ENCODE results near the gene PRSS22.
A peak's percentile ranks its signal among the peaks of the same experiment; 100 is the strongest.

Gene PRSS22

GRCh38 chr16:2840914-2841313 is 17.1 kb downstream of the PRSS22 start:
- no peaks in the 10 kb centered on the region for H3K36me3 ChIP-seq (ENCODE audit: insufficient read depth, low read length)
- ATAC-seq (ENCODE audit: insufficient read depth, low read depth) (no peak), DNase-seq (no peak)
- H3K4me2 ChIP-seq (ENCODE audit: insufficient read depth, low read length) = no peak overlapping the region
- H3K27ac ChIP-seq (ENCODE audit: low read length) = no peak overlapping the region
- H3K79me2 ChIP-seq (ENCODE audit: insufficient read depth, low read length) = no peaks in the 10 kb centered on the region
- H3K4me1 ChIP-seq (ENCODE audit: insufficient read depth, low read length) = no peaks in the 10 kb centered on the region
- no peaks in the 10 kb centered on the region for H3K27me3 ChIP-seq (ENCODE audit: insufficient read depth, low read length, poor library complexity)
- H4K20me1 ChIP-seq (ENCODE audit: insufficient read depth, low read length) = no peaks in the 10 kb centered on the region
- H2AFZ ChIP-seq (ENCODE audit: low read depth, low read length) = no peak overlapping the region
- H3K4me3 ChIP-seq (ENCODE audit: low read depth in 1 of 2, low read length in 2 of 2) = no peak overlapping the region
- no peak for TF ChIP-seq CTCF (IDR thresholded peaks at IDR 0.05; ENCODE audit: borderline replicate concordance, extremely low read depth, low read length, poor library complexity, severe bottlenecking)
- H3K9me3 ChIP-seq (ENCODE audit: insufficient read depth, low read length, severe bottlenecking) = no peaks in the 10 kb centered on the region
- no peak overlapping the region for H3K9ac ChIP-seq (ENCODE audit: low read depth, low read length)

GRCh38 chr16:2839650-2840450 is 18.1 kb downstream of the PRSS22 start:
- Histone ChIP-seq H3K9ac (ENCODE audit: low read depth, low read length) (no peak overlapping the region), H3K9me3 (ENCODE audit: insufficient read depth, low read length, severe bottlenecking) (no peaks in the 10 kb centered on the region), H3K4me1 (ENCODE audit: insufficient read depth, low read length) (no peaks in the 10 kb centered on the region), H4K20me1 (ENCODE audit: insufficient read depth, low read length) (no peaks in the 10 kb centered on the region), H3K27ac (ENCODE audit: low read length) (no peak overlapping the region), H3K36me3 (ENCODE audit: insufficient read depth, low read length) (no peaks in the 10 kb centered on the region), H3K27me3 (ENCODE audit: insufficient read depth, low read length, poor library complexity) (no peaks in the 10 kb centered on the region), H3K4me2 (ENCODE audit: insufficient read depth, low read length) (no peak overlapping the region), H2AFZ (ENCODE audit: low read depth, low read length) (no peak overlapping the region), H3K79me2 (ENCODE audit: insufficient read depth, low read length) (no peaks in the 10 kb centered on the region), H3K4me3 (ENCODE audit: low read depth in 1 of 2, low read length in 2 of 2) (no peak overlapping the region)
- no peak for TF ChIP-seq EZH2 (IDR thresholded peaks at IDR 0.05; ENCODE audit: borderline replicate concordance, low read depth, low read length, severe bottlenecking)
- no peak for TF ChIP-seq CTCF (IDR thresholded peaks at IDR 0.05; ENCODE audit: borderline replicate concordance, extremely low read depth, low read length, poor library complexity, severe bottlenecking)
- DNase-seq (no peak), ATAC-seq (ENCODE audit: insufficient read depth, low read depth) (no peak)

- Histone ChIP-seq H3K36me3 (ENCODE audit: insufficient read depth, low read length) (no peaks in the 10 kb centered on the region), H3K9me3 (ENCODE audit: insufficient read depth, low read length, severe bottlenecking) (no peaks in the 10 kb centered on the region), H3K4me2 (ENCODE audit: insufficient read depth, low read length) (no peak overlapping the region), H4K20me1 (ENCODE audit: insufficient read depth, low read length) (no peaks in the 10 kb centered on the region), H3K27ac (ENCODE audit: low read length) (no peak overlapping the region), H3K4me1 (ENCODE audit: insufficient read depth, low read length) (no peaks in the 10 kb centered on the region), H2AFZ (ENCODE audit: low read depth, low read length) (no peak overlapping the region), H3K79me2 (ENCODE audit: insufficient read depth, low read length) (no peaks in the 10 kb centered on the region), H3K27me3 (ENCODE audit: insufficient read depth, low read length, poor library complexity) (no peaks in the 10 kb centered on the region), H3K9ac (ENCODE audit: low read depth, low read length) (no peak overlapping the region), H3K4me3 (ENCODE audit: low read depth in 1 of 2, low read length in 2 of 2) (no peak overlapping the region)
- ATAC-seq (ENCODE audit: insufficient read depth, low read depth) (peak; percentile 91), DNase-seq (peak; percentile 52)
- TF ChIP-seq CTCF (IDR thresholded peaks at IDR 0.05; ENCODE audit: borderline replicate concordance, extremely low read depth, low read length, poor library complexity, severe bottlenecking) = peak; percentile 88
- no peak for TF ChIP-seq EZH2 (IDR thresholded peaks at IDR 0.05; ENCODE audit: borderline replicate concordance, low read depth, low read length, severe bottlenecking)
Measured at GRCh38 chr16:2838928-2839327, 19.0 kb downstream of the PRSS22 start.

Data from DND-41 (cell line).